Prostate gland (tissue), 2 donors: Measurements from ENCODE around the gene RARA. TPM values are rescaled to one million over a fixed set of nuclear protein-coding genes. Genes with fewer than 3 reads are reported as not detected.

Experiments used
- DNase-seq: peaks from one replicate; pipeline ENCODE4 v3.0.0-alpha.2; 2019; ENCODE audit warnings: low spot score
- H3K27ac ChIP-seq, 2 donors: fragments of 200-600 bp; sonication (generic); 2 replicates each; pipeline ENCODE4 v1.5.1; 2017 to 2019
- H3K27me3 ChIP-seq: fragments of 200-600 bp; sonication (generic); replicated peaks from 2 replicates; pipeline ENCODE4 v1.5.1; 2019; ENCODE audit not compliant: insufficient read depth
- H3K36me3 ChIP-seq, 2 donors: fragments of 200-600 bp; sonication (generic); 1 replicate in 1 of 2; 2 replicates in 1 of 2; pipeline versions ENCODE4 v1.5.1 to v1.8.1; 2017 to 2019
- H3K4me1 ChIP-seq: fragments of 200-600 bp; sonication (generic); replicated peaks from 2 replicates; pipeline ENCODE4 v1.5.1; 2019
- H3K4me3 ChIP-seq, 2 donors: fragments of 200-600 bp; sonication (generic); 2 replicates each; pipeline ENCODE4 v1.5.1; 2017 to 2019
- H3K9me3 ChIP-seq: fragments of 200-600 bp; sonication (generic); 2 replicates; pipeline ENCODE4 v1.5.1; 2017
- POLR2A ChIP-seq: fragments of 450-650 bp; IDR thresholded peaks from one replicate; pipeline ENCODE4 v1.6.1; 2016; ENCODE audit warnings: antibody characterized with exemption, mild to moderate bottlenecking
- POLR2AphosphoS5 ChIP-seq: sonication (generic); formaldehyde crosslinking; IDR thresholded peaks from one replicate; pipeline ENCODE4 v1.6.1; 2017; ENCODE audit warnings: antibody characterized with exemption
- WGBS: methylation state at CpG from one replicate; pipeline ENCODE4 v1.1.5; 2018; 5-methylcytosine and 5-hydroxymethylcytosine counted together
- intact Hi-C: fragments of 100-400 bp; cut with DNase I; formaldehyde crosslinking; loops from one replicate; pipeline ENCODE4 v1.14.2; 2022
- total RNA-seq, 2 donors: library from RNA; depleted of rRNA; stranded (reverse); fragments of >200 nt; gene quantifications; one replicate each; pipeline ENCODE4 v1.1.0, GENCODE V29; 2016
- TF ChIP-seq, protein P1 (sequence below), 4 experiments: fragments of 200-600 bp in 2 of 4; fragments of 450-650 bp in 2 of 4; sonication (generic) in 2 of 4; IDR thresholded peaks; 1 replicate in 3 of 4; 2 replicates in 1 of 4; pipeline ENCODE4 v1.5.1; 2016 to 2019; ENCODE audit warnings: antibody characterized with exemption in 4 of 4, mild to moderate bottlenecking in 2 of 4, moderate library complexity in 2 of 4

RARA gene
- total RNA-seq, 2 donors from 2014 or later = 24.4 to 70.6 TPM

DNA sequence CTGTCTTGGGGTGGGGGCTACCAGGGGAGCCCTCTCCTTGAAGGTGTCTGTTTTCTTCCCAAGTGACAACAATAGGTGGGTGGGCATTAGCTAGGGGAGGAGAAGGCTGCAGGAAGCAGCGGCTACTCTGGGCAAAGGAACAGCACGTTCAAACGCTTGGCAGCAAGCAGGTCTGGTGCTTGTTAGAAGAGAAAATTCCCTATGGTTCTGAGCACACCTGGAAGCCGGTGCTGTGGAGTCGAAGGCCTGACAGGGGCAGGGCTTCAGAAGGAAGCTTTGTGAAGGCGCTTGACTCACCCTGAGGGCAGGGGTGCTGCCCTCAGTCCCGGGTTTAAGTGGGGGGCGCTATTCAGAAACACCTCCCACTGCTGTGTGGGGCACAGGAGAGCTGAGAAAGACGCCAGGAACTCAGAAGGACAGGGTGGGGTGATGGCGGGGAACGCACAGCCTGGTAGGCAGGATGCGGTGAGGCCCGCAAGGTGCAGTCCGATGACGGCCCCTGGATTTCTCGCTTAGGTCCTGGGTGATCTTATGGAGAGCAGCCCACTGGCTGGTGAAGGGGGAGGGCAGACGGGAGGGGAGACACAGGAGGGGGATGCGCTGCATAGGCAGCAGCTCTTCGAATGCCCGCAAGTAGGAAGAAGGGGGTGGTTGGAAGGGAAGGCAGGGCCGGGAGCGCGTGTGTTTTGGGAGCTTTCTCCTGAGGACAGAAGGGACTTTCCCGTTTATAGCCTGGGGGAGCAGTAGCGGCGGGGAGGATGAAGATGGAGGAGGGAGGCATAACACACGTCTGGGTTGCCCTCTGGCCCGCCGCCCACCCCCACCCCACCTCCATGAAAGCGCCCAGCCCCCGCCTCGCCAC is 52.3 kb downstream of the RARA start:
- DNase-seq = no peak
- Histone ChIP-seq H3K4me1 (no peaks in the 10 kb centered on the region), H3K4me3 (no peak overlapping the region), H3K9me3 (no peaks in the 10 kb centered on the region), H3K27me3 (no peaks in the 10 kb centered on the region), H3K27ac (no peak overlapping the region), H3K36me3 (no peaks in the 10 kb centered on the region)
- intact Hi-C loops = loop anchor here (5.0 kb wide), 1 partner anchor 171 kb away; no protein-coding TSS in a partner anchor
- TF ChIP-seq, protein P1, sequence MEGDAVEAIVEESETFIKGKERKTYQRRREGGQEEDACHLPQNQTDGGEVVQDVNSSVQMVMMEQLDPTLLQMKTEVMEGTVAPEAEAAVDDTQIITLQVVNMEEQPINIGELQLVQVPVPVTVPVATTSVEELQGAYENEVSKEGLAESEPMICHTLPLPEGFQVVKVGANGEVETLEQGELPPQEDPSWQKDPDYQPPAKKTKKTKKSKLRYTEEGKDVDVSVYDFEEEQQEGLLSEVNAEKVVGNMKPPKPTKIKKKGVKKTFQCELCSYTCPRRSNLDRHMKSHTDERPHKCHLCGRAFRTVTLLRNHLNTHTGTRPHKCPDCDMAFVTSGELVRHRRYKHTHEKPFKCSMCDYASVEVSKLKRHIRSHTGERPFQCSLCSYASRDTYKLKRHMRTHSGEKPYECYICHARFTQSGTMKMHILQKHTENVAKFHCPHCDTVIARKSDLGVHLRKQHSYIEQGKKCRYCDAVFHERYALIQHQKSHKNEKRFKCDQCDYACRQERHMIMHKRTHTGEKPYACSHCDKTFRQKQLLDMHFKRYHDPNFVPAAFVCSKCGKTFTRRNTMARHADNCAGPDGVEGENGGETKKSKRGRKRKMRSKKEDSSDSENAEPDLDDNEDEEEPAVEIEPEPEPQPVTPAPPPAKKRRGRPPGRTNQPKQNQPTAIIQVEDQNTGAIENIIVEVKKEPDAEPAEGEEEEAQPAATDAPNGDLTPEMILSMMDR (IDR thresholded peaks at IDR 0.05) = no peak
- TF ChIP-seq POLR2A = no peak
- TF ChIP-seq POLR2AphosphoS5 = no peak
- WGBS = 66% methylated on average over 32 of the region's 32 CpGs

DNA sequence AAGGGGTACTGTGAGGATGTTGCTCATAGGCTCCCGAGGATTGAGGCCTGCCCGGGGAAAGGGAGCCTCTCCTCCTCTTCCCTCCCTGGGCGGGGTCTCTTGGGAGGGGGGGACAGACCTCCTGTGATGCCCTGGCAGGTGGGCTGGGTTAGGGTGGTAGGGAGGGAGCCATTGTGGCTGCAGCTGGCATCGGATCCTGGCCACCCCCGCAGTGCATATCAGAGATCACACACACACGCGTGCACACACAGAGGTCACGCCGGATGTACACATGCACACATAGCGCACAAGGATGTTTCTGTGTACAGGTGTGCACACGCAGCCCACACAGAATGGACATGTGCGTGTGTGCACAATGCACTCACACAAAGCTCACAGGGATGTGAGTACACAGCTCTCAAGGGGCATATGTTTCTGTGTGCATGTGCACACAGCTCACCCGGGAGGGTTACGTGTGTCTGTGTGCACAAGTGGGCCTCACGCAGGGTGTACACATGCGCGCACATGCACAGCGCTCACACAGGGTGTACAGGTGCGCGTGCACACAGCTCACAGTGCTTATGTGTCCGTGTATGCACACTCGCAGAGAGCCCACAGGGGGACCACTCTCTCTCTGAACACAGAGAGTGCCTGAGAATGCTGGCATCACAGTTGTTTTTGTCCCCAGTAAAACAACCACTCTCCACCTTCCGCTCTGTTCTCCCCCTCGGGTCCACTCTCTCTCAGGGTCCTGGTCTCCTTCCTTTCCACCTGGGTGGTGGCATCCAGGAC is 53.1 kb downstream of the RARA start:
- H3K27ac ChIP-seq = no peak overlapping the region
- no peaks in the 10 kb centered on the region for H3K4me1 ChIP-seq
- peak overlapping the region; percentile 38 to 42 for H3K4me3 ChIP-seq
- no peak for DNase-seq
- H3K9me3 ChIP-seq = no peaks in the 10 kb centered on the region
- intact Hi-C loops = loop anchor here (5.0 kb wide), 1 partner anchor 170 kb away; no protein-coding TSS in a partner anchor
- no peaks in the 10 kb centered on the region for H3K27me3 ChIP-seq
- 78% methylated on average over 24 of the region's 24 CpGs for WGBS
- TF ChIP-seq, protein P1 (IDR thresholded peaks at IDR 0.05) = peak in 1 of 4 experiments; percentile 27
- no peak for TF ChIP-seq POLR2AphosphoS5
- TF ChIP-seq POLR2A = no peak
- no peaks in the 10 kb centered on the region for H3K36me3 ChIP-seq

DNA sequence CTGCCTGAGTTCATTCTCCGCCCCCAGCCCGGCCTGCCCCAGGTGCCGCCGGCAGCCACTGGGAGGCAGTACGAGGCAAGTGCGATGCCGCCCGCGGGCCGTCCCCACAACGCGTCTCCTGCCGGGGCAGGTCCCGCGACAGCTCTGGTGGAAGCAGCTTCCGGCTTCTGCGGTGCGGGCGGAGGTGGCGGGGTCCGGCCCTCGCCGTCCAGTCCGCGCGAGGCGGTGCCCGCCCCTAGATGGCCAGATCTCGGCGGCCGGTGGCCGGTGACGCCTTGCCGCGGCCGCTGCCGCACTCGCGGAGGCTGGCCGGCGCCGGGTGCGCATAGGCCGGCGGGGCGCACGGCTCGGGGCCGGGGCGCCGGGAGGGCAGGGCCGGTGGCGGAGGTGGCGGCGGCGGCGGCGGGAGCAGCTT is 53.7 kb downstream of the RARA start:
- WGBS = 0% methylated on average over 25 of the region's 58 CpGs
- no peak for DNase-seq

DNA sequence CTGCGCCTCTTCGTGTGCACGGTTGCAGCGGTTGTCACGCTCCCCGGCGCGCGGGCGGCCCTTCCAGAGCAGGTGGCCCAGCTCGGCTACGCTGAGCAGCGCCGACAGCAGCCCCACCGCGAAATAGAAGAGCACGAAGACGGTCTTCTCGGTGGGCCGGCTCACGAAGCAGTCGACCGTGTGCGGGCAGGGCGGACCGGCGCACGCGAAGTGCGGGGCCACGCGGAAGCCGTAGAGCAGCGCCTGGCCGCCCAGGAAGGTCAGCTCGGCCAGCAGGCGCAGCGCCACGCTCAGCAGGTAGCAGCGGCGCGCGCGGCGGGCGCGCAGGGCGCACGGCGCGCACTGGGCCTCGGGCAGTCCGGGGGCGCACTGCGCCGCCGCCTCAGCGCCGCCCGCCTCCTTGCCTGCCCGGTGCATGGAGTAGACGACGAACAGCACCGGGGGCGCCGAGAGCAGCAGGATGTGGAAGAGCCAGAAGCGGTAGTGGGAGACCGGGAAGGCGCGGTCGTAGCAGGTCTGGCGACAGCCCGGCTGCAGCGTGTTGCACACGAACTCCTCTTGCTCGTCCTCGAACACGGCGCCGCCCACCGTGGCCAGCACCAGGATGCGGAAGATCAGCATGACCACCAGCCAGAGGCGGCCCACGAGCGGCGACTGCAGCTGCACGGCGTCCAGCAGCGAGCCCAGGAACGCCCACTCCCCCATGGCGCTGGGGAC is 54.3 kb downstream of the RARA start:
- Histone ChIP-seq H3K4me1 (no peaks in the 10 kb centered on the region), H3K27ac (no peak overlapping the region), H3K27me3 (no peaks in the 10 kb centered on the region), H3K4me3 (peak overlapping the region; percentile 38 to 42), H3K9me3 (no peaks in the 10 kb centered on the region), H3K36me3 (no peaks in the 10 kb centered on the region)
- DNase-seq = no peak
- WGBS = 2% methylated on average over 58 of the region's 91 CpGs
- intact Hi-C loops = loop anchor here (5.0 kb wide), 1 partner anchor 169 kb away; no protein-coding TSS in a partner anchor
- TF ChIP-seq, protein P1 (IDR thresholded peaks at IDR 0.05) = no peak
- TF ChIP-seq POLR2AphosphoS5 (no peak), POLR2A (no peak)

More for the DNA sequence above, 53.7 kb downstream of the RARA start:
- Histone ChIP-seq H3K4me3 (peak overlapping the region; percentile 38 to 42), H3K4me1 (no peaks in the 10 kb centered on the region), H3K36me3 (no peaks in the 10 kb centered on the region), H3K27ac (no peak overlapping the region), H3K27me3 (no peaks in the 10 kb centered on the region), H3K9me3 (no peaks in the 10 kb centered on the region)
- intact Hi-C loops = loop anchor here (5.0 kb wide), 1 partner anchor 170 kb away; no protein-coding TSS in a partner anchor
- no peak for TF ChIP-seq POLR2A
- TF ChIP-seq, protein P1 (IDR thresholded peaks at IDR 0.05) = peak in 2 of 4 experiments; percentile 52 to 80
